Mammary epithelial cell (primary cell): Measurements from ENCODE around the gene SLC66A3.
"Not testable (repeated sequence)": the region's sequence is repeated elsewhere in the genome, so short reads cannot be mapped to it uniquely, and the experiment has no call there.

Experiments
- CTCF ChIP-seq, 2 donors: IDR thresholded peaks in 1 of 2; conservative IDR thresholded peaks in 1 of 2; 2 replicates each; pipeline ENCODE4 v1.5.1; 2011 to 2012; ENCODE audit warnings: inconsistent platforms in 2 of 2, low read length in 2 of 2, mild to moderate bottlenecking in 2 of 2, control low read depth in 1 of 2, low read depth in 1 of 2; ENCODE audit not compliant: insufficient read depth in 1 of 2; ENCODE audit errors: extremely low read depth in 1 of 2
- EZH2 ChIP-seq: IDR thresholded peaks from 2 replicates; pipeline ENCODE4 v1.6.1; 2012; ENCODE audit warnings: low read length, inconsistent platforms, borderline replicate concordance

GRCh38 chr2:11165046-11165445 is 9.8 kb downstream of the SLC66A3 start:
- not testable (repeated sequence) for TF ChIP-seq CTCF (conservative IDR thresholded peaks at IDR 0.05 in 1 of 2, IDR thresholded peaks at IDR 0.05 in 1 of 2; ENCODE audit: extremely low read depth in 1 of 2, insufficient read depth in 1 of 2, low read depth in 1 of 2, low read length in 2 of 2); EZH2
